WTC11 (cell line): ENCODE measurements around the gene SLC37A1. TPM values are rescaled to one million over a fixed set of nuclear protein-coding genes. Genes with fewer than 3 reads are reported as not detected.

ENCODE experiments used
- ATAC-seq: fragments of 200-7000 bp; cut with Tn5 transposase; 2 replicates; pipeline ENCODE4 v1.10.0; 2021; ENCODE audit warnings: mild to moderate bottlenecking, moderate library complexity
- CTCF ChIA-PET: fragments of 300-600 bp; sonication (Branson Sonifier 250); formaldehyde crosslinking; loops from one replicate; lab custom pipeline; 2021; ENCODE audit warnings: antibody characterized with exemption; lab: Charles Lee
- POLR2A ChIA-PET: fragments of 350-600 bp; sonication (Branson Sonifier 250); formaldehyde crosslinking; loops from one replicate; lab custom pipeline; 2021; ENCODE audit warnings: antibody characterized with exemption; lab: Charles Lee
- DNase-seq: peaks from one replicate; pipeline ENCODE4 v3.0.0; 2021; ENCODE audit warnings: low spot score
- H3K27ac Mint-ChIP-seq: 2 replicates; pipeline ENCODE4 v1.8.0; 2021; ENCODE audit warnings: mixed read lengths
- H3K27me3 Mint-ChIP-seq: 2 replicates; pipeline ENCODE4 v1.8.0; 2021; ENCODE audit warnings: low read depth, mild to moderate bottlenecking, moderate library complexity, mixed read lengths
- H3K36me3 Mint-ChIP-seq: 2 replicates; pipeline ENCODE4 v1.8.0; 2021; ENCODE audit warnings: mixed read lengths
- H3K4me1 Mint-ChIP-seq: 2 replicates; pipeline ENCODE4 v1.8.0; 2022; ENCODE audit warnings: mixed read lengths
- H3K4me3 Mint-ChIP-seq: 2 replicates; pipeline ENCODE4 v1.8.0; 2021; ENCODE audit warnings: mild to moderate bottlenecking, moderate library complexity, mixed read lengths
- H3K9me3 Mint-ChIP-seq: 2 replicates; pipeline ENCODE4 v1.8.0; 2021; ENCODE audit warnings: mixed read lengths
- CREB1 ChIP-seq: sonication (generic); formaldehyde crosslinking; IDR thresholded peaks from 2 replicates; pipeline ENCODE4 v1.8.0; 2023; ENCODE audit warnings: mild to moderate bottlenecking, missing genetic modification reagents
- GABPB1 ChIP-seq: sonication (generic); formaldehyde crosslinking; IDR thresholded peaks from 2 replicates; pipeline ENCODE4 v1.8.1; 2023; ENCODE audit warnings: mild to moderate bottlenecking, missing genetic modification reagents
- GTF2I ChIP-seq: fragments of 250-450 bp; sonication (Bioruptor Pico); conservative IDR thresholded peaks from 2 replicates; pipeline ENCODE4 v1.4.0; 2021; ENCODE audit warnings: mild to moderate bottlenecking
- NFATC4 ChIP-seq: fragments of 250-450 bp; sonication (Bioruptor Pico); IDR thresholded peaks from 2 replicates; pipeline ENCODE4 v1.9.0; 2021; ENCODE audit warnings: mild to moderate bottlenecking
- NR1H2 ChIP-seq: sonication (generic); formaldehyde crosslinking; IDR thresholded peaks from 2 replicates; pipeline ENCODE4 v1.9.0; 2021; ENCODE audit warnings: mild to moderate bottlenecking, moderate library complexity, missing genetic modification reagents
- NR2C2 ChIP-seq: sonication (generic); formaldehyde crosslinking; IDR thresholded peaks from 2 replicates; pipeline ENCODE4 v1.8.0; 2022; ENCODE audit warnings: mild to moderate bottlenecking, missing genetic modification reagents
- OVOL2 ChIP-seq: fragments of 250-450 bp; sonication (Bioruptor Pico); IDR thresholded peaks from 2 replicates; pipeline ENCODE4 v1.9.0; 2021; ENCODE audit warnings: mild to moderate bottlenecking, borderline replicate concordance
- SOX15 ChIP-seq: fragments of 250-450 bp; sonication (Bioruptor Pico); IDR thresholded peaks from 2 replicates; pipeline ENCODE4 v1.9.0; 2021; ENCODE audit warnings: mild to moderate bottlenecking
- SP1 ChIP-seq: sonication (generic); formaldehyde crosslinking; conservative IDR thresholded peaks from 2 replicates; pipeline ENCODE4 v1.8.1; 2022; ENCODE audit warnings: missing genetic modification reagents
- ZBTB21 ChIP-seq: sonication (generic); formaldehyde crosslinking; IDR thresholded peaks from 2 replicates; pipeline ENCODE4 v1.8.1; 2023; ENCODE audit warnings: mild to moderate bottlenecking, missing genetic modification reagents, borderline replicate concordance
- ZNF138 ChIP-seq: sonication (generic); formaldehyde crosslinking; conservative IDR thresholded peaks from 2 replicates; pipeline ENCODE4 v1.8.1; 2022; ENCODE audit warnings: mild to moderate bottlenecking, moderate library complexity, missing genetic modification reagents
- ZNF317 ChIP-seq: sonication (generic); formaldehyde crosslinking; IDR thresholded peaks from 2 replicates; pipeline ENCODE4 v1.8.1; 2023; ENCODE audit warnings: low read depth, mild to moderate bottlenecking, moderate library complexity, missing genetic modification reagents, borderline replicate concordance
- ZNF396 ChIP-seq: fragments of 250-450 bp; sonication (Bioruptor Pico); IDR thresholded peaks from 2 replicates; pipeline ENCODE4 v1.8.0; 2021; ENCODE audit warnings: mild to moderate bottlenecking, moderate library complexity, borderline replicate concordance
- total RNA-seq: library from RNA; stranded (reverse); gene quantifications from 3 replicates; pipeline ENCODE4 v1.2.3, GENCODE V29; 2021
- TF ChIP-seq, protein P1 (sequence below): sonication (generic); formaldehyde crosslinking; IDR thresholded peaks from 2 replicates; pipeline ENCODE4 v1.8.1; 2023; ENCODE audit warnings: mild to moderate bottlenecking, missing genetic modification reagents, moderate library complexity
- TF ChIP-seq, protein P2 (sequence below): fragments of 250-450 bp; sonication (Bioruptor Pico); IDR thresholded peaks from 2 replicates; pipeline ENCODE4 v1.9.0; 2021; ENCODE audit warnings: moderate library complexity, mild to moderate bottlenecking, inconsistent platforms, borderline replicate concordance
- TF ChIP-seq, protein P3 (sequence below): fragments of 250-450 bp; sonication (Bioruptor Pico); IDR thresholded peaks from 2 replicates; pipeline ENCODE4 v2.1.2; 2022; ENCODE audit warnings: mild to moderate bottlenecking, moderate library complexity
- TF ChIP-seq, protein P4 (sequence below): sonication (generic); formaldehyde crosslinking; IDR thresholded peaks from 2 replicates; pipeline ENCODE4 v1.8.1; 2022; ENCODE audit warnings: mild to moderate bottlenecking, missing genetic modification reagents, moderate library complexity, borderline replicate concordance
- TF ChIP-seq, protein P5 (sequence below): fragments of 250-450 bp; sonication (Bioruptor Pico); IDR thresholded peaks from 2 replicates; pipeline ENCODE4 v1.9.0; 2021; ENCODE audit warnings: mild to moderate bottlenecking
- TF ChIP-seq, protein P6 (sequence below): sonication (generic); formaldehyde crosslinking; IDR thresholded peaks from 2 replicates; pipeline ENCODE4 v1.8.1; 2023; ENCODE audit warnings: mild to moderate bottlenecking, missing genetic modification reagents, borderline replicate concordance

The SLC37A1 gene
- total RNA-seq, 1 experiment from 2014 or later, result 22.7 TPM

DNA sequence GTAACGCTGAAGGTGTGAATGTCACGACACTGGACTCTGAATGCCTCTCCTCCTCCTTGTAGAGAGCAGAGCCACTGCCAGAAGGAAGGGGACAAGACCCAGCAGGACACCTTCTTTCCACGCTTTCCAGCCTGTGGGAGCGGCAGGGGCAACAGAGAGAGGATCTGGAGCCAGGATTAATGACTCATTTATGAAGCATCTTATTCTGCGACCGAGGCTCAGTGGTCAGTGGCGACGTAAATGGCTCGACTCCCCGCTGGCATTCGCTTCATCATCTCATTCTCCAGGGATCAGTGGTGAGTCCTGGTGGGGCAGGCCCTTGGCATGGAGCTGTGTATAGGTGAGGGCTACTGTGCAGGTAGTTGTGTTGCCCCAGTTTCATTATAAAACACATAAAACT is 4.6 kb downstream of the SLC37A1 start:
- ATAC-seq (no peak), DNase-seq (no peak)
- peaks cover under 1% of the 10 kb centered on the region; the same call in 1 of the 2 replicates for H3K27me3 Mint-ChIP-seq
- no peaks in the 10 kb centered on the region for H3K9me3 Mint-ChIP-seq
- no peak for TF ChIP-seq ZNF396 (CRISPR knock-in tag)
- no peak overlapping the region for H3K4me3 Mint-ChIP-seq
- H3K4me1 Mint-ChIP-seq, result peaks cover 44% of the 10 kb centered on the region
- H3K27ac Mint-ChIP-seq, result peak overlapping the region; percentile 13; the same call in 1 of the 2 replicates
- POLR2A ChIA-PET, result no interaction called here
- CTCF ChIA-PET, result no interaction called here
- H3K36me3 Mint-ChIP-seq, result peaks cover 47% of the 10 kb centered on the region

DNA sequence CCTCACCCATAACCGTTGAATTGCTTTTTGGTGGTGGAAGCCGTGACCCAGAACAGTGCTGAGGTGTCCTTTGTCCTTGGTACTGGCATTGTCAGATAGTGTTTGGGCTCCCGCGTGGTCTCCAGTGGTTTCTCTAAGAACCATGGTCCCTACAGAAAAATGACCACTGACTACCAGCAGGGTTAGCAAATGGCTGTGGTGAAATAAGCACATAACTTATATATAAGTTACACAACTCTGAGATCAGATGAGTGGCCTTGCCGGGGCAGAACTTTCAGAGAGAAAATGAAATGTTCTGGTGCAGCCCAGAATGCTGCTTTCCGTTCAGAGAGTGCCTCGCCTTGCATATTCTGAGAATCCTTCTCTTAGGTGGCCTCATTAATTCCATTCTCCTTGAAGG is 5.0 kb downstream of the SLC37A1 start:
- Mint-ChIP-seq H3K27me3 (no peaks in the 10 kb centered on the region), H3K36me3 (peaks cover 47% of the 10 kb centered on the region), H3K27ac (peak overlapping the region; percentile 13; the same call in 1 of the 2 replicates), H3K4me3 (no peak overlapping the region), H3K9me3 (no peaks in the 10 kb centered on the region), H3K4me1 (peaks cover 48% of the 10 kb centered on the region)
- POLR2A ChIA-PET, result no interaction called here
- TF ChIP-seq SOX15 (no peak), GTF2I (CRISPR knock-in tag) (no peak), NR1H2 (no peak), NR2C2 (no peak), ZNF138 (CRISPR knock-in tag) (no peak)
- TF ChIP-seq, protein P1, sequence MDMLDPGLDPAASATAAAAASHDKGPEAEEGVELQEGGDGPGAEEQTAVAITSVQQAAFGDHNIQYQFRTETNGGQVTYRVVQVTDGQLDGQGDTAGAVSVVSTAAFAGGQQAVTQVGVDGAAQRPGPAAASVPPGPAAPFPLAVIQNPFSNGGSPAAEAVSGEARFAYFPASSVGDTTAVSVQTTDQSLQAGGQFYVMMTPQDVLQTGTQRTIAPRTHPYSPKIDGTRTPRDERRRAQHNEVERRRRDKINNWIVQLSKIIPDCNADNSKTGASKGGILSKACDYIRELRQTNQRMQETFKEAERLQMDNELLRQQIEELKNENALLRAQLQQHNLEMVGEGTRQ, result no peak
- TF ChIP-seq, protein P2, sequence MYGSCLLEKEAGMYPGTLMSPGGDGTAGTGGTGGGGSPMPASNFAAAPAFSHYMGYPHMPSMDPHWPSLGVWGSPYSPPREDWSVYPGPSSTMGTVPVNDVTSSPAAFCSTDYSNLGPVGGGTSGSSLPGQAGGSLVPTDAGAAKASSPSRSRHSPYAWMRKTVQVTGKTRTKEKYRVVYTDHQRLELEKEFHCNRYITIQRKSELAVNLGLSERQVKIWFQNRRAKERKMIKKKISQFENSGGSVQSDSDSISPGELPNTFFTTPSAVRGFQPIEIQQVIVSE (CRISPR knock-in tag), result no peak
- TF ChIP-seq, protein P3, sequence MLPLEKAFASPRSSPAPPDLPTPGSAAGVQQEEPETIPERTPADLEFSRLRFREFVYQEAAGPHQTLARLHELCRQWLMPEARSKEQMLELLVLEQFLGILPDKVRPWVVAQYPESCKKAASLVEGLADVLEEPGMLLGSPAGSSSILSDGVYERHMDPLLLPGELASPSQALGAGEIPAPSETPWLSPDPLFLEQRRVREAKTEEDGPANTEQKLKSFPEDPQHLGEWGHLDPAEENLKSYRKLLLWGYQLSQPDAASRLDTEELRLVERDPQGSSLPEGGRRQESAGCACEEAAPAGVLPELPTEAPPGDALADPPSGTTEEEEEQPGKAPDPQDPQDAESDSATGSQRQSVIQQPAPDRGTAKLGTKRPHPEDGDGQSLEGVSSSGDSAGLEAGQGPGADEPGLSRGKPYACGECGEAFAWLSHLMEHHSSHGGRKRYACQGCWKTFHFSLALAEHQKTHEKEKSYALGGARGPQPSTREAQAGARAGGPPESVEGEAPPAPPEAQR, result no peak
- CTCF ChIA-PET, result no interaction called here
- DNase-seq (no peak), ATAC-seq (no peak)

DNA sequence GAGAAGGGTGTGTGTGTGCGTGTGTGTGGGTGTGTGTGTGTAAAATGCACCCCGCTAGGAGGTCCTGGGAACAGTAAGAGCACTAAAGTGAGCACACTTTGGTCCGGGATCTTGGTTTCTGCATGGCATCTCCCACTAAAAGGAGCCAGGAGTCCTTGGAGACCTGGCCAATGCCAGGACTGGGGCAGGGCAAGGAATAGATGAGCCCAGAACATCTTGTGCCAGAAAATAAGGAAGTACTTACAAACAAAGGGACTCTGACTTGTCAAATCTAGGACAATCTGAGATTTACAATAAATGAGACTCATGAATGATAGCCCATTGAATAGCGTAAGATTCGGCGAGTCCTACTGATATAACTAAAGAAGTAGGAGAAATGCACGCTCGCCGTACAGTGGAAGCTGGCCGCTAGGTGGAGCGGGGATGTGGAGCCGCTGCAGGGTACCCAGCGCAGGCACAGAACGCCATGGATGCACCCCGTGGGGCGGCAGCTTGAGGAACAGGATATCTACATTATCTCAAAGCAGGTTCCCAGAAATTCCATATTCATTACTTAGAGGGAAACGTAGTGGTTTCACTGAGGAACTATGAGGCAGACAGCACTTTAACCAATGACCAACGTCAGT is 7.1 kb downstream of the SLC37A1 start:
- H3K9me3 Mint-ChIP-seq, result no peaks in the 10 kb centered on the region
- H3K27me3 Mint-ChIP-seq, result no peaks in the 10 kb centered on the region
- H3K36me3 Mint-ChIP-seq, result peaks cover 47% of the 10 kb centered on the region
- H3K4me3 Mint-ChIP-seq, result no peak overlapping the region
- TF ChIP-seq OVOL2 (CRISPR knock-in tag), result no peak
- TF ChIP-seq ZNF396 (CRISPR knock-in tag), result no peak
- DNase-seq (peak; percentile 71), ATAC-seq (peak; percentile 56)
- H3K27ac Mint-ChIP-seq, result no peak overlapping the region
- POLR2A ChIA-PET, result no interaction called here
- H3K4me1 Mint-ChIP-seq, result peaks cover 59% of the 10 kb centered on the region
- CTCF ChIA-PET, result interaction anchor here (1.1 to 1.9 kb wide), 2 partner anchors 53 to 59 kb away, joined by 3 to 7 read pairs; no protein-coding TSS in a partner anchor

DNA sequence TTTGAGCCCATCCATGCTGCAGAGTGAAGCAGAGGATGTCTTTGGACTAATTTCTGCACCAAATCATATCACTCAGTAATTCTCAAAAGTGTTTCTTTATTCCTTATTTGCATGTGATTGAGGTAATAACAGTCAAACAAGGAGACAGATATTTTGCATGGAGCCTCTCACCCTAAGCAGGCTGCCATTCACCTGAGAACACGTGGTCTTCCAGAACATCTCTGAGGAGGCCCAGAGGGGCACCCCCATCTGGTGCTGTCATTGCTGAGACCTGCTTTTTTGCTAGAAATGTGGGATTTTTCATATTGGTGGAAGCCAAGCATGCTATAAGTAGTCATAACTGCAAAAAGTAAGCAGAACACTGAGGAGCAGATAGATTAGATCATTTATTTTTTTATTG is 7.7 kb downstream of the SLC37A1 start:
- ChIA-PET CTCF (interaction anchor here (1.9 to 2.0 kb wide), 2 partner anchors 11 to 54 kb away, joined by 4 to 7 read pairs; no protein-coding TSS in a partner anchor), POLR2A (no interaction called here)
- Mint-ChIP-seq H3K27me3 (no peaks in the 10 kb centered on the region), H3K4me1 (peaks cover 59% of the 10 kb centered on the region), H3K9me3 (no peaks in the 10 kb centered on the region), H3K4me3 (no peak overlapping the region), H3K27ac (no peak overlapping the region), H3K36me3 (peaks cover 47% of the 10 kb centered on the region)
- TF ChIP-seq, protein P4, sequence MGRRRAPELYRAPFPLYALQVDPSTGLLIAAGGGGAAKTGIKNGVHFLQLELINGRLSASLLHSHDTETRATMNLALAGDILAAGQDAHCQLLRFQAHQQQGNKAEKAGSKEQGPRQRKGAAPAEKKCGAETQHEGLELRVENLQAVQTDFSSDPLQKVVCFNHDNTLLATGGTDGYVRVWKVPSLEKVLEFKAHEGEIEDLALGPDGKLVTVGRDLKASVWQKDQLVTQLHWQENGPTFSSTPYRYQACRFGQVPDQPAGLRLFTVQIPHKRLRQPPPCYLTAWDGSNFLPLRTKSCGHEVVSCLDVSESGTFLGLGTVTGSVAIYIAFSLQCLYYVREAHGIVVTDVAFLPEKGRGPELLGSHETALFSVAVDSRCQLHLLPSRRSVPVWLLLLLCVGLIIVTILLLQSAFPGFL (CRISPR knock-in tag), result no peak
- TF ChIP-seq GABPB1 (no peak), ZBTB21 (CRISPR knock-in tag) (no peak), CREB1 (CRISPR knock-in tag) (no peak), NFATC4 (no peak), ZNF317 (CRISPR knock-in tag) (no peak), SP1 (CRISPR knock-in tag) (no peak)
- TF ChIP-seq, protein P3, result no peak
- TF ChIP-seq, protein P5, sequence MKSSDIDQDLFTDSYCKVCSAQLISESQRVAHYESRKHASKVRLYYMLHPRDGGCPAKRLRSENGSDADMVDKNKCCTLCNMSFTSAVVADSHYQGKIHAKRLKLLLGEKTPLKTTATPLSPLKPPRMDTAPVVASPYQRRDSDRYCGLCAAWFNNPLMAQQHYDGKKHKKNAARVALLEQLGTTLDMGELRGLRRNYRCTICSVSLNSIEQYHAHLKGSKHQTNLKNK (CRISPR knock-in tag), result no peak
- TF ChIP-seq, protein P6, sequence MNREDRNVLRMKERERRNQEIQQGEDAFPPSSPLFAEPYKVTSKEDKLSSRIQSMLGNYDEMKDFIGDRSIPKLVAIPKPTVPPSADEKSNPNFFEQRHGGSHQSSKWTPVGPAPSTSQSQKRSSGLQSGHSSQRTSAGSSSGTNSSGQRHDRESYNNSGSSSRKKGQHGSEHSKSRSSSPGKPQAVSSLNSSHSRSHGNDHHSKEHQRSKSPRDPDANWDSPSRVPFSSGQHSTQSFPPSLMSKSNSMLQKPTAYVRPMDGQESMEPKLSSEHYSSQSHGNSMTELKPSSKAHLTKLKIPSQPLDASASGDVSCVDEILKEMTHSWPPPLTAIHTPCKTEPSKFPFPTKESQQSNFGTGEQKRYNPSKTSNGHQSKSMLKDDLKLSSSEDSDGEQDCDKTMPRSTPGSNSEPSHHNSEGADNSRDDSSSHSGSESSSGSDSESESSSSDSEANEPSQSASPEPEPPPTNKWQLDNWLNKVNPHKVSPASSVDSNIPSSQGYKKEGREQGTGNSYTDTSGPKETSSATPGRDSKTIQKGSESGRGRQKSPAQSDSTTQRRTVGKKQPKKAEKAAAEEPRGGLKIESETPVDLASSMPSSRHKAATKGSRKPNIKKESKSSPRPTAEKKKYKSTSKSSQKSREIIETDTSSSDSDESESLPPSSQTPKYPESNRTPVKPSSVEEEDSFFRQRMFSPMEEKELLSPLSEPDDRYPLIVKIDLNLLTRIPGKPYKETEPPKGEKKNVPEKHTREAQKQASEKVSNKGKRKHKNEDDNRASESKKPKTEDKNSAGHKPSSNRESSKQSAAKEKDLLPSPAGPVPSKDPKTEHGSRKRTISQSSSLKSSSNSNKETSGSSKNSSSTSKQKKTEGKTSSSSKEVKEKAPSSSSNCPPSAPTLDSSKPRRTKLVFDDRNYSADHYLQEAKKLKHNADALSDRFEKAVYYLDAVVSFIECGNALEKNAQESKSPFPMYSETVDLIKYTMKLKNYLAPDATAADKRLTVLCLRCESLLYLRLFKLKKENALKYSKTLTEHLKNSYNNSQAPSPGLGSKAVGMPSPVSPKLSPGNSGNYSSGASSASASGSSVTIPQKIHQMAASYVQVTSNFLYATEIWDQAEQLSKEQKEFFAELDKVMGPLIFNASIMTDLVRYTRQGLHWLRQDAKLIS, result no peak
- no peak for DNase-seq
- no peak for ATAC-seq
